ENCODE measurements around the gene SYNJ2.

The SYNJ2 gene

GRCh38 chr6:157978021-157978783, 3.5 kb upstream of the SYNJ2 start:
- no peak for DNase-seq (ENCODE audit: low read depth)

GRCh38 chr6:157980288-157981131, 1.2 kb upstream of the SYNJ2 start:
- DNase-seq (ENCODE audit: low read depth), result no peak

- no peak for DNase-seq (ENCODE audit: low read depth)
Measured at GRCh38 chr6:157981132-157981394, 600 bp upstream of the SYNJ2 start.

GRCh38 chr6:157982102-157982562, 469 bp downstream of the SYNJ2 start:
- DNase-seq (ENCODE audit: low read depth), result no peak

GRCh38 chr6:157982563-157983405, 1.1 kb downstream of the SYNJ2 start:
- DNase-seq (ENCODE audit: low read depth), result no peak

GRCh38 chr6:157983406-157984119, 1.9 kb downstream of the SYNJ2 start:
- no peak for DNase-seq (ENCODE audit: low read depth)

- no peak for DNase-seq (ENCODE audit: low read depth)
Measured at GRCh38 chr6:157984128-157984527, 2.5 kb downstream of the SYNJ2 start.

- DNase-seq (ENCODE audit: low read depth), result no peak
Measured at GRCh38 chr6:157984686-157985225, 3.1 kb downstream of the SYNJ2 start.

- no peak for DNase-seq (ENCODE audit: low read depth)
Measured at GRCh38 chr6:157985378-157986155, 3.9 kb downstream of the SYNJ2 start.

GRCh38 chr6:157987788-157988699, 6.4 kb downstream of the SYNJ2 start:
- no peak for DNase-seq (ENCODE audit: low read depth)

GRCh38 chr6:157988700-157989063, 7.0 kb downstream of the SYNJ2 start:
- DNase-seq (ENCODE audit: low read depth), result no peak

- no peak for DNase-seq (ENCODE audit: low read depth)
Measured at GRCh38 chr6:157989541-157990289, 8.1 kb downstream of the SYNJ2 start.

GRCh38 chr6:157990321-157991066, 8.8 kb downstream of the SYNJ2 start:
- DNase-seq (ENCODE audit: low read depth), result no peak

GRCh38 chr6:157991067-157991432, 9.4 kb downstream of the SYNJ2 start:
- DNase-seq (ENCODE audit: low read depth), result no peak

GRCh38 chr6:157993076-157993475, 11.4 kb downstream of the SYNJ2 start:
- DNase-seq (ENCODE audit: low read depth), result no peak

- no peak for DNase-seq (ENCODE audit: low read depth)
Measured at GRCh38 chr6:157994125-157994795, 12.6 kb downstream of the SYNJ2 start.

- no peak for DNase-seq (ENCODE audit: low read depth)
Measured at GRCh38 chr6:157995458-157995857, 13.8 kb downstream of the SYNJ2 start.

GRCh38 chr6:157996201-157996712, 14.6 kb downstream of the SYNJ2 start:
- DNase-seq (ENCODE audit: low read depth), result no peak
